GM21619 (cell line): Measurements from ENCODE around the gene ZBTB12.

Source experiments
- ATAC-seq: cut with Tn5 transposase; IDR thresholded peaks from one replicate; pipeline ENCODE4 v1.9.1; 2021; ENCODE audit not compliant: unreplicated experiment

Gene ZBTB12

DNA sequence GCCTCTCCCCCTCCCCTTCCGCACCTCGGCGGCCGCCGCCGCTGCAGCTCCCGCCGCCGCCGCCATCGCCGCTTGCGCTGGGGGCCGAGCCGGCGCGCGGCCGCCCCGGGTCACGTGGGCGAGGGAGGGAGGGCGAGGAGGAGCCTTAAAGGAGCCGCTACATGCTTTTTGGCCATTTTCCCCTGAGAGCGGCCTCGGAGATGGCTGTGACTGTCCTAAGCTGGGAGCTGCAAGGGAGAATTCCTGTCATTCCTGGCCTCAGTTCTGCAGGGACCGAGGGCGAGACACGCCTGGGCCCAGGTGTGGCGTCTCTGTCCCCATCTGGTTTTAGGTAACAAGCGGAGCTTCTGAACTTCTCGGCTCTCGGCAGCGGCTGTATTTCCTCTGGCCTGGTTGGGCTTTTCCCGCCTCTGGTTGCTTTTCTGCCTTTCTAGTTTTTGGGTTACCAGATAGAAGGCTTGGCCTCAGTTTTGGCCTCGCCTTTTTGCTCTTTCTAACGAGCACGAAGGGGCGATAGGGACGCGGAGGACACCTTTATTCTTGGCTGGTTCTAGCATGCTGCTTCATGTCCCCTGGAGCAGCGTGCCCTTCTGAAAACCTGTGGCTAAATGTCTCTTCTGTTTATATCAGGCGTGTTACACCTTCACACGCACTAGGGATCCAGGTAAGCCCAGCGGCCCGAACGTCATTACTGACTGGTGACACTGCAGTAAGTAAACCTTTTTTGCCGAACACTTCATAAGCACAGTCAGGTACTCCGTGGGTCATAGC, 4.1 kb downstream of the ZBTB12 start, which contains the start of gene EHMT2:
Gene EHMT2 (minus strand): TSS at position 87 of the 771 bp plus-strand sequence. CDS start 21 bp downstream, at position 66.
- peak; percentile 64 for ATAC-seq

DNA sequence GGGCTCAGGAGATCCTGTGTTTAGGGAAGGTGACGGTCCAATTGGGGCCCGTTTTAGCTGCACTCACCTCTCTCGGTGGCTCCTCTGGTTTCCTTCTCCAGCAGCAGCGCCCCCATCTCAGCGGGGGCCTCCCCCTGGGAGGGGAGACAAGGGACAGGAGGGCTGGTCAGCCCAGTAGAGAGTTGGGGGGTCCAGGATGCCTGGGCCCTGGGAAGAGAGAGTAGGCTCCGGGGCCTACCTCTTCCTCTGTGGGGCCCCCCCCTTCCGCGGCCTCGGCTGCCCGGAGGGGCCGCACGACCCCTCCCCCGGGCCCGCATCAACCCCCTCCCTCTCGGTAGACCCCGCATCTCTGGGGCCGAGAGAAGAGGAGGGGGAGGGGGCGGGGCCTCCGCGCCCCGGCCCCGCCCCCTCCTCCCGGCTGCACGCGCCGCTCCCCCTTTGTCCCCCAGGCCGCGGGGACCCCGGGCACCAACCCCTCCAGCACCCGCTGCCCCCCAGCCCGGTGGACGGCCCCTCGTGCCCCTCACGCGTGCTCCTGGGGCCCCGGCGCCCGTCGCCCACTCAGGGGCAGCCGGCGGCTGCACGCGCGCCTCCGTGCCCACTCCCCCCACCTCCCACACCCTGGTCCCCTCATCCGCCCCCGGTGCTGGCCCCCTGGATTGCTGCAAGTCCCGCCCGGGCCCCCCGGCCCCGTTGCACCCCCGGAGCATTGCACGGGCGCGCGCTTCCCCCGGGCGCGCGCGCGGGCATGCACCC, 4.9 kb downstream of the ZBTB12 start:
- no peak for ATAC-seq

DNA sequence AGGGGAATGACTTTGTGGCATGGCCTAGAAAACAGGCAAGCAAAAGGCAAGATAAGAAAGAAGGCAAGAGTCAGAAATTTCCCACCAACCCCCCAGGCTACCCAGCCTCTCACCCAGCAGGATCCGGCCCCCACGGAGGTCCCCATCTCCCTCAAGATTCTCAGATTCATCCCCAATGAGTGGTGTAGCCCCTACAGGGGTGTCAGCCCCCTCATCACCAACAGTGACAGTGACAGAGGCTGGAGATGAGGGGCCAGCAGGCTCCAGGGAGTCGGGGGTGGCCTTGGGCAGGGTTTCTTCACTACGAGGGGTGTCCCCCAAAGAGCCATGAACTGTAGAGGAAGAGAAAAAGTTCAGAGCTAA, 5.4 kb downstream of the ZBTB12 start:
- ATAC-seq = no peak

DNA sequence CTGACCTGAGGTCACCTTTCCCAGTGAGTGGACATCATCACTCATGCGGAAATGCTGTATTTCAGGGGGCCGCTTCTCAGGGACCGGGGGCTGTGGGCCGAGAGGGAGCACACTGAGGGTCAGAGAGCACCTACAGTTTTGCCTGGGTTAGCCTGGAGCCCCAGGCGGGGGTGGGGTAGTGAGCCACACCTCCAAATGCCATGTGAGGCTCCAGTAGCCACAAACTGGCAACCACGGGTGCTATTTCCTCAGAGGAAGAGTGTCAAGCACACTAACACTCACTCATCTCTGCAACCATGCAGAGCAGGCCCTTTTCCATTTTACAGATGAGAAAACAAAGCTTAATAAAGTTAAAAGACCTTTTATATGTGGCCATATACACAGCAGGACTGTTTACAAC, 9.1 kb downstream of the ZBTB12 start:
- ATAC-seq = no peak

DNA sequence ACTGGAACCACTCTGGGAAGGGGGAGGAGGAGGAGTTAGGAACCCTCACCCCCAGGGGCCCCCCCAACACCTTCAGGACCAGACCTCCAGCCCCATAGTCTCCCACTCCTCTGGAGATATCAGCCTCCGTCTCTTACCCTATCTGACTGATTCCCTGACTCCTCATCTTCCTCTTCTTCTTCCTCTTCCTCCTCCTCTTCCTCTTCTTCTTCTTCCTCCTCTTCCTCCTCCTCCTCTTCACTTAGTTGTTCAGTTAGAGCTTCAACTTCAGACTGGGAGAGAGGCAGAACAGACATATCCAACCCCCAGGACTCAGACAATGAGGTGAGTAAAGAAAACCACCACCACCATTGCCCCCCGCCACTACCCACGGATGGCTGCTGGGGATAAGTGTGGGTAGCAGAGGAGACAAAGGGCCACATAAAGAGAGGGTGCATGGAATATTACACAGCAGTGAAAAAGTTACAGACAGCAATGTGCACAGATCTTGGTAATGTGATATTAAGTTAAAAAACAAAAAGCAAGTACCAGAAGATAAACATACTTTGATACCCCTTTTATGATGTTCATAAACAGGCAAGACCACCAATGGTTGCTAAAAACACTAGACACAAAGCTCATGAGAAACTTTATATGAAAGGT, 12.4 kb downstream of the ZBTB12 start:
- ATAC-seq = no peak

DNA sequence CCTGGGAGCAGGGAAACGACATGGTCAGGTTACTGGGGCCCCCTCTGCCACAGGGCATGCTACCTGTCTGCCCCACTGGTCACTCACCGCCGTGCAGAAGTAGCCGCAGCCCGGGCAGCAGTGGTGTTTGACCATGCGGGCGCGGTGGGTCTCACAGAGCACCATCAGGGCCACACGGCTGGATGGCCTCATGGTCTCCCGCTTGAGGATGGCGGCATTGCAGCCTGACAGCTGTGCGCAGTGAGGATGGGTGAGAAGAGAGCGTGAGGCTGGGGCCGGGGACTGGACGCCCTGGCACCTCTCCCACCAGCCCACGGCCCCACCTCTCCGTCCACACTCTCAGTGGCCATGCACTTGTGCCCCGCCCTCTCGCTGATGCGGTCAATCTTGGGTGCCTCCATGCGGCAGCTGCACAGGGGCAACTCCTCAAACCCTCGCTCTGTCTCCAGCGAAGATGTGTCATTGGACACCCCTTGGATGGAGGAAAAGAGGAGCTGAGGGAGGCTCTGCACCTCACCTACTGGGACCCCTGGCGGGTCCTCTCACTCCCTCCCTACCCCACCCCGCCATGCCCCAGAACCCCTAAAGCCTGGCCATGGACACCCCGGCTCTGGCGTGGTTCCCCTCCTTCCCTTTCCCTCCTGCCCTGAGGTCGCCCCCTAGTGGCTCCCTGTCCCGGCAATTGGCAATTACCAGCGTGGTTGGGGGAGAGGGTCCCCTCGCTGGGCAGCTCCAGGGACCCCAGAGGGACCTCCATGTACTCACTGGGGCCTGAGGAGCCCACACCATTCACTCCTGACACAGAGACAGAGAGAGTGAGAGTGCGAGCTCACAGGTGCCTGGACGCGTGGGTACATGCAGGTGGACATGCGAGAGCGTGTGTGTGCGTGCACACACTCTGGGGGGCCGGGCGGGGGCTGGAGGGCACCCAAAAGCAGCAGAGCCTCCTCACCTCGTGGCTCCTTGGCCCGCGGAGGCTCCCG, 13.3 kb downstream of the ZBTB12 start:
- ATAC-seq = no peak

DNA sequence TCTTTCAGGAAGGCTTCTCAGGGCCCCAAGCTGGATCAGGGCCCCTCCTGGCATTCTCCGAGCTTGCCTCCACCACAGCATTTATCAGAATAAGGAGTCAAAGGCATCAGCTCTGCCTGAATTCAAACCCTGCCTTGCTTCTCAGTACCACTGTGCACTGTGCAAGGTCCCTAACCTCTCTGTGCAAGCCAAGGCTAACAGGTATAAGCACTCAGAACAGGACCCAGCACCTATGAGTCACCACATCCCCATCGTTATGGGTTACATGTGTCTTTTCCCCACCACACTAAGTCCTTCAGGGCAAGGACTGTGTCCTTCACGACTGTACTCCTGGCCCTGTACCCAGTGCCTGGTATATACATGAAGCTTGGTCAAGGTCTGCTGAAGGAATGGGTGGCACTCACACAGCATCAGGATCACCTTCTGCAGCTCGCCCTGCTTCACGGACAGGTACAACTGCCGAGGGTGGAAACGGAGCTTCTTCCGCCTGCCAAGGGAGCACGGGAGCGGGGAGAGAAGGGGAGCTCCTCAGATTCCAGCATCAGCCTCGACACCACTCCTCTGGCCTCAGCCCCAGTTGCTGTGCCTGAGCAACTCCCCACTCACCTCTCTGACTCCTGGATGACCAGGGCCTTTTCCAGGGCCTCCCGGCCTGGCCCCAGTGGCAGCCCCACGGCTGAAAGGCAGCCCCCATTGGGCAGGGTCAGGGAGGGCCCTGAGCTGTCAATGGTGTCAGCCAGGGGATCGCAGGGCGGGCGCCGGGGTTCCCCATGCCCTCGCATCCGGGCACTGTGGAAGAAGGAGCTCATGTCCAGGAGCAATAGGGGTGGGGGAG, 14.5 kb downstream of the ZBTB12 start:
- no peak for ATAC-seq

DNA sequence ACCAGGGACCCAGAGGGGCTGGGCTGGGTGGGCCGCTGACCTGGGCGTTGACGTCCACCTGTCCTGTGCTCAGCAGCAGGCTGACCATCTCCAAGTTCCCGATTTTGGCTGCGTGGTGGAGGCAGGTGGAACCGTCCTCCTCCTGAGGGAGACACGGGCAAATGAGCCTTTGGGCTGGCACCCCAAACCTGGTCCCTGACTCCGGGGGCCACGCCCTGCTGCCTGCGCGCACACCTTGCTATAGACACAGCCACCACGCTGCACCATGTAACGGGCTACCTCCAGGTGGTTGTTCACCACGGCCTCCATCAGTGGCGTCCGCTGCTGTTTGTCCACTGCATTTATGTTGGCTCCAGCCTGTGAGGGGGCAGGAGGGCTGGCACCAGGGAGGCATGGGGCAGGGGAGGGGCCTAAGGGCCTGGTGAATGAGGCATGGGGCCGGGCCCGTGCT, 15.3 kb downstream of the ZBTB12 start:
- ATAC-seq = no peak

DNA sequence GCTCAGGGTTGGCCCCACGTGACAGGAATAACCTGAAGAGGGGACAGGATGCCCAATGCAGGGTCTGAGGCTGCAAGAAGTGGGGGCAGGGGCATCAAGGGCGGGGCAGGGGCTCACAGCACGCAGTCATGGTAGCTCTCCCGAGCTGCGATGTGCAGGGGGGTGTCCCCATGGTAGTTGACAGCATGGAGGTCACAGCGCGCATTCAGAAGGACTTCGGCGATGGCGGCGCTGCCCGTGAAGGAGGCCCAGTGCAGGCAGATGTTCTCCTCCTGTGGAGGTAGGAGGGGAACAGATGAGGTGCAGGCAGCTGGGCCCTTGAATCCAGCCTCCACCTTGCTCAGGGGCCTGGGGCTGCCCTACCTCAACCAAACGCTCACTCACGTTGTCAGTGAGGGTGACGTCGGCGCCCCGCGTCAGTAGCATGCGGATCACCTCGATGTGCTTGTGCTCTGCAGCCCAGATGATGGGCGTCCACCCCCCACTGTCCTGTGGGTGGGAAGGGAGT, 17.3 kb downstream of the ZBTB12 start:
- ATAC-seq = no peak

DNA sequence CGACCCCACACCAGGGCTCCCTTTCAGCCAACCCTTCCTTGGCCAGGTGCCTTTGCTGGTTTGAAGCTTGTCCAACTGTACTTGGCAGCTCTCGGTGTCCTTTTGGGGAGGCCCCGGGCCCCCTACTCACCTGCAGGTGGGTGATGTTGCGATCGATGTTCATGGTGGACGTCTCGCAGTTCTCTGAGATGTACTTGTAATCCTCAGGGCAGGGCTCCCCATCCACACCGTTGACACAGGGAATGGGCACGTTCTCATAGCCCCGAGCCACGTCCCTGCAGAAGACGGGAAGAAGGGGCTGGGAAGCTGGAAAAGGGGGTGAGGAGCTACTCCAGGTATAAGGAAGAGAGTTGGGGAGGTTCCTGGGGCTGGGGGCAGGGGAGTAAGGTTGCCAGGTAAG, 18.2 kb downstream of the ZBTB12 start:
- no peak for ATAC-seq

DNA sequence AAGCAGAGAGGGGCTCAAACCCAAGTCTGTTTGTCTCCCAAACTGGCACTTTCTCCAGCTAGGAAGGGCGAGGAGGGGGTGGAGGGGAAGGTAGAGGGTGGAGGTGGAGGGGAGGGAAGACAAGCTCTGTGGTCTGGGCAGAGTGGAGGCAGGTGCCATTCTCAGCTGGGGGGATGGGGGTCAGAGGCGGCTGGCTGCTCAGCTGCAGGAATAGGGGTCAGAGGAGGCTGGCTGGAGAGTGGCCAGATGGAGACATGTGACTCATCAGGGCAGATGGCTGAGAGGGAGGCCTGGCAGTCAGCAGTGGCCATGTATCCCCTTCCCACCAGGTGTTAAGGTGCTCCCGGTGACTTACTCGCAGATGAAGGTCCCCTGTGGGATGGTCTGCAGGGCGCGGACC, 19.5 kb downstream of the ZBTB12 start:
- no peak for ATAC-seq

DNA sequence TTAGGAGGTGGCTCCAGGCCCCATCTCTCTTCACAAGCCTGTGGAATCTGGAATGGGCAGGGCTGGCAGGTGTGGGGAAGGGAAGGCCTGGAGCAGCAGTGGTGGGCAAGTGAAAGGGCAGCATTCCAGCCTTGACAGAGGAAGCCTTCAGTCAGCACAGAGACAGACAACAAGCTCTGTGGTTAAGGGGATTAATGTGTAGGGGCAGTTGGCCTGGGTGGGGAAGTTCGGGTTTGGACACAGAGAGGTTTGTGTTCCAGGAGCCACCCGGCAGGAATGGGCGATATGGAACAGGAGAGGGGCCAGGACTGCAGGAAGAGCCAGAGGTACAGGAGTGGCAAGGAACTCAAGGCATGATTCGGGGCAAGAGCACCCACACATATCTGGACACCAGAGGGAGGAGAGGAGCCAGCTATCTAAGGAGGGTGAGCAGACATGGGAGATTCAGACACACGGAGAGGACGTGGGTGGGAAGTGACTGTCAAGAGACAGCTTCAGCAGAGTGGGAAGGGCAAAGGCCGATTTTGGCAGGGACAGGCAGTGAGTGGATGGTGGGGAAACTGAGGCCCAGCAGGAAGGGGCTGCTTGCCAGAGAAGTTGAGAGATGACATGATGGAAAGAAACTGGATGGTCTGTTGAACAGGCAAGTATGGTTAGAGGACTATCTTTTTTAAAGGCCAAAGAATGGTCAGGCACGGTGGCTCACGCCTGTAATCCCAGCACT, 20.6 kb downstream of the ZBTB12 start:
- no peak for ATAC-seq

DNA sequence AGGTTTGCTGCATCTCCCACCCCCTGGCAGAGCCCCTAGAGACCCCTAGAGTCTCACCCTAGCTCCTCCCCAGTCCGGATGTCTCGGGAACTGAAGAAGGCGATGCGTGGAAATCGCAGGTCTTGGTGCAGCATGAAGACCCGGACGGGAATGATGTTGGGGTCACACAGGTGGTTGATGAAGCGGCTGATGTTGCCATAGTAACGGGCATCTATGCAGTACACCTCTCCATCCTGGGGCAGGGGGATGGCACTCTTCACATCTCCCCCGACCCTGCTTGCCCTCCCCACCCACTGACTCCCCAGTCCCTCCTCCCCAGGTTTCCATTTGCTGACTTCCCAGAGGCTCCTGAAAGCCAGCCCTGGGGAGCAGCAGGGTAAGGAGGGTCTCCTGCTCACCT, 21.3 kb downstream of the ZBTB12 start:
- ATAC-seq = no peak

DNA sequence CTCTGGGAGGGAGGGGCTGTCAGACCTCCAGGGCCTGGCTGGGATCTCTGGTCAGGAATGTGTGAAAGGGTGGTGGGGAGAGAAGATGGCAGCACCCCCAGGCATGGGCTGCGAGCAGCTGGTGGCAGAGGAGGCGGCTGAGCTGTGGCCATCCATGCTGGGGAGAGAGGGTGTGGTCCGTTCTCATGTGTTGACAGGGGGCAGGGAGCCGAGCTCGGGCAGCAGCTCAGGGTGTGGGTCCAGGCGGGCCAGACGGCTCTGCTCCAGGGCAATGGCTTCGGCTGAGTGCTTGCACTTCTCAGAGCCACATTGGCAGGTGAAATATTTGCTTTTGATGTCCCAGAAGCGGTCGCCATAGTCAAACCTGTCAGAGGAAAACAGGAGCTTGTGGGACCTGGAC, 22.0 kb downstream of the ZBTB12 start:
- no peak for ATAC-seq

DNA sequence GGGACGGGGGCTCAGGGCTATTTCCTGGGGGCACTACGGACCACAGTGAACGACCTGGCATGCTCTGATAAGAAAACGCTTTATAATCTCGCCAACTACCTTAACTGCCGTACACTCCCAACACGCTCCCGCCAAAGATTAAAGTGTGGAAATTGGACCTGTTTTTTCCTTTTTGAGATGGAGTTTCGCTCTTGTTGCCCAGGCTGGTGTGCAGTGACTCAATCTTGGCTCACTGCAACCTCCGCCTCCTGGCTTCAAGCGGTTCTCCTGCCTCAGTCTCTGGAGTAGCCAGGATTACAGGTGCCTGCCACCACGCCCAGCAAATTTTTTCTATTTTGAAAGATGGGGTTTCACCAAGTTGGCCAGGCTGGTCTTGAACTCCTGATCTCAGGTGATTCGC, 22.7 kb downstream of the ZBTB12 start:
- no peak for ATAC-seq

DNA sequence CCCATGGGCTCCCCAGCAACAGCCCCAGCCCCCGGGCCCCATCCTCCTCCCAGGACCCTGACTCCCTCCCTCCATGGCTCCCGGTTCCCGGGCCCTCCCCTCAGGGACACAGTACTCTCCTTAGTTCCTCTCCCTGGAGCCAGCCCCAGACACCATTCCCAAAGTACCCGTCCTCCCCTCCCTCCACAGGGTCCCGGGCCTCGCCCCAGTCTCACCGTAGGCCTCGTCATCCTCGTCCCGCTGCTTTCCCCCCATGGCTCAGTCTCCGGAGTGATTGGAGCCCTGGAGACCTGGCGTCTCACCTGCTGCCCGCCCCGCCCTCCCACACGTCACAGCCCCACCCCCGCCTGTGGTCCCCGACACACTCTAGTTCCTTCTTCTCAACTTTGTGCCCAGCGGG, 23.2 kb downstream of the ZBTB12 start, which contains the start of gene SLC44A4:
Gene SLC44A4 (minus strand): TSS at position 272 of the 400 bp plus-strand sequence. CDS start 17 bp downstream, at position 255.
- ATAC-seq = no peak

DNA sequence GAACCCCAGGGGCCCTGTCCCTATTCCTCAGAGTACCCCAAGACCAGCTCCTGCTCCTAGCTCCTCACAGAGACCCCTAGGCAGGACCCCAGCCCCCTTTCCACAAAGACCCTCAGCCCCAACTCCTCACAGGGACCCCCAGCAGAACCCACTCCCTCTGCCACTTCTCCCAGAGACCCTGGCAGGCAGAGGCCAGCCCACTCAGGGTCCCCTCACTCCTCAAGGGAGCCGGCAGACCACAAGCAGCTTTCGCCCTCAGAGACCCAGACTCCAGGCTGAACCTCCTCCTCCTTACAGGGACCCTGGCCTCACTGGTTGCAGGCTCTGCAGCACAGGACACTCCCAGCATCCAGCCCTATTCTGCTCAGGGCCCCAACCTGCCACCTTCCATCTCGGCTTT, 23.7 kb downstream of the ZBTB12 start:
- no peak for ATAC-seq

DNA sequence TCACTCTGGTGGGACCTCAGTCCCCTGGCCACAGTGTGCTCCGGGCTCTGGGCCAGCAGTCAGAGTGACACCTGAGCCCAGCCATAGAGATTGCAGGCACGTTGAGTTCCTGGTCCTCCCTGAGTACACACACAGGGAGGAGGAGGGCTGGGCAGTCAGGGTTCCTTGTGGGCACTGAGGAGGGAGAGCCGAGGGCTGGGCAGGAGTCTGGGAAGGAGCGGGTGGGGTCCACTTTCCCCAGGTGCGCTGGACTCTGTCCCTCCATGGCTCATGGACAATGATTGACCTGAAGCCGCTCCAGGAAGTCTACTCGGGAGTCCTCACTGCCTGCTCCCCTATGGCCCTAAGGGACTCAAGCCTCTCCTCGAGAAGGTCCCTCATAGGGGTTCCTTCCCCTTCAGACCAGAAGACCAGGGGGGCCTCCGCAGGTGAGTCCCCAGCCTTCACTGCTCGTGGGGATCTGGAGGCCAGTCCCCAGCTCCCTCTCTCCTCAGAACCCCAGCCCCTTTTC, 24.2 kb downstream of the ZBTB12 start:
- ATAC-seq = no peak
